GM18508 (cell line): ENCODE results near the gene KCNA4.
A peak's percentile ranks its signal among the peaks of the same experiment; 100 is the strongest.
"Not testable (repeated sequence)": the region's sequence is repeated elsewhere in the genome, so short reads cannot be mapped to it uniquely, and the experiment has no call there.

Experiments used
- ATAC-seq: cut with Tn5 transposase; IDR thresholded peaks from one replicate; pipeline ENCODE4 v1.9.1; 2021; ENCODE audit warnings: moderate number of reproducible peaks; ENCODE audit not compliant: insufficient read depth, unreplicated experiment

KCNA4 gene

DNA sequence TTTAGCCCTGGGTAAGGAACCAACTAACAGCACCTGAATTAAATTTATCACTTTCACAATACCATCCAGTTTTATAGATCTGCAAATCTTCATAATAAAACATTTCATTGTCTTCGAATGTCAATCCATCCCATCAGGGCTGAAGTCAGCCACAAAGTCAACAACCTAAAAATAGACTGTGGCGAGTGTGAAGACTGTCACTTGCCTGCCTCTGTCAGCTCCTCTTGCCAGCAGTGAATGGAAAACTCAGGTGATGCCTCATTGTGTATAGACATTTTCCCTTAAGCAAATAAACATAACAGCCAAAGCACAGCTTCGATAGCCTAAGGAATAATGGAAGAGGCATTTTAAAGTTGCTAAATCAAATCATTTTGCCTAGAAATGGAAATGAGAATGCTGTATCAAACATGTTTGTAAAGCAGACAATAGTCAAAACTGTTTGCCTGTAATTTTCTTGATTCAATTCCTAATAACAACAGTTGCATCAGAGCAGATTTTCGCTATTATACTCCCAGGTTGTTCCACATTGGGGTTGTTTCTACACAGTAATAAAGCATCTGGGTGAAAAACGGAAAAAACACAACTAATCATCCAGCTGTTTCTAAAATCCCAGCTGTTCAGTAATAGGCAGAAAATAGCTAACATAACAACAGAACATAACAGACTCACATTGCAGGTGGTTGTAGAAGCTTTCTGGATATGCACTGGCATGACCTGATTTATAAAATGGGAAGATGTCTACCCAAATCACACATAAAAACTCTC lies 15.7 kb downstream of the KCNA4 start:
- ATAC-seq = no peak

- peak; percentile 95 for ATAC-seq
Measured at GRCh38 chr11:29996016-29996415, 20.8 kb downstream of the KCNA4 start.

DNA sequence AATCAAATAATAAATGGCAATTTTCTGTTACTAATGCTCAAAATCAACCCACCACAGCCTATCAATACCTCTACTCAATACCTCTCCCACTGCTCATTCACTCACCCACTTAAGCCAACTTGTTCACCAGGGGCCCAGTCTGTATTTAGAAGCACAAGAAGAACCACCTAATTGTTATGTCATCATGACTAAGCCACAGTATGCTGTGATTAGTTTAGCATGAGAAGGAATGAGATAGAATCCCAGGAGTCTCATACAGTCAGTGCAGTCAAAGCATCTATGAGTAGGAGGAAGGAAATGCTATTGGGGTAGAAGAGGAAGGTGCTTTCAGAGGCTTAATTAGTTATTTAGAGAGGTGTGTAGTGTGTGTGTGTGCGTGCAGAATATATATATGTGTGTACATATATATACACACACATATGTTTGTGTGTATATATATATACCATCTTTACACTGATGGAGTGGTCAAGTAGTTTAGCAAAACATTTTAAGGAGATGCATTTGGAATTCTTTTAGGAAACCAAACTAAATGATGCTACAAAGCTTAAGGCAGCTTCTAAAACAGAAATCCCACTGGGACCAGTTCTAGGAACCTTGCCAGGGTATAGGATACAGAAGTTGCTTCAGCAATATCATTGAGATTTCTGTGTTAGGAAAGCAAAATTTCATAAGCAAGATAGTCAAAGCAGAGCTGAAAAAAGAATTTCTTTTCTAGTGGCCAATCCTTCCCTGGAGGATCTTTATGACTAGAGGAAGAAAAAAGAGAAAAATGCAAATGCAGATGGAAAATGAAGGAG lies 27.5 kb downstream of the KCNA4 start:
- no peak for ATAC-seq

GRCh38 chr11:29985248-29985647 lies 31.6 kb downstream of the KCNA4 start:
- ATAC-seq = no peak

DNA sequence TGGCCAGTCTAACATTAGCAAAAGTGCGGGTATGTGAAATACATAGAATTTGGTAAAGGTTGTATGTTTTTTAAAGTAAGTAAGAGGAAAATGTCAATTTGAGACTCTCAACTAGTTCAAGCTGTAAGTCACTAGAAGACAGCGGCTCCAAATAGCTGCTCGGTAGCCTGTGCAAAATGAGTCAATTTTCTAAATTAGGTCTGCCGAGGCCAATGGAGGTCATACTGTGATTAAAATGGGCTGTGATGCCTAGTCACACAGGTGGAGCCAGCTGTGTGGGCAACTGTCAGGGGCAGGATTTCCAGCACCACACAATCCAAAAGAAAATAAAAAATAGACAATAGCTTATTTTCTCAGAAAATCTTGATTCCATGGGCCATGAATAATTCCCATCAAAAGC lies 32.3 kb downstream of the KCNA4 start:
- no peak for ATAC-seq

- ATAC-seq = no peak
Measured at GRCh38 chr11:29978549-29978948, 38.3 kb downstream of the KCNA4 start.

DNA sequence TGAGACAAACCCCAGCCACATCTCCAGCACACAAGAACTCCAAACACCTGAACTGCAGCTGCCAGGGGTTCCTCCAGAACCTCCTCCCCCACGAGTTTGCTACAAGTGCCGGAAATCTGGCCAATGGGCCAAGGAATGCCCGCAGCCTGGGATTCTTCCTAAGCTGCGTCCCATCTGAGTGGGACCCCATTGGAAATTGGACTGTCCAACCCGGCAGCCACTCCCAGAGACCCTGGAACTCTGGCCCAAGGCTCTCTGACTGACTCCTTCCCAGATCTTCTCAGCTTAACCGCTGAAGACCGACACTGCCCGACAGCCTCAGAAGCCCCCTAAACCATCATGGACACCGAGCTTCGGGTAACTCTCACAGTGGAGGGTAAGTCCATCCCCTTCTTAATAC lies 41.2 kb downstream of the KCNA4 start:
- ATAC-seq = not testable (repeated sequence)

- ATAC-seq = no peak
Measured at GRCh38 chr11:29963796-29964195, 53.0 kb downstream of the KCNA4 start.

- ATAC-seq = no peak
Measured at GRCh38 chr11:29963036-29963435, 53.8 kb downstream of the KCNA4 start.

DNA sequence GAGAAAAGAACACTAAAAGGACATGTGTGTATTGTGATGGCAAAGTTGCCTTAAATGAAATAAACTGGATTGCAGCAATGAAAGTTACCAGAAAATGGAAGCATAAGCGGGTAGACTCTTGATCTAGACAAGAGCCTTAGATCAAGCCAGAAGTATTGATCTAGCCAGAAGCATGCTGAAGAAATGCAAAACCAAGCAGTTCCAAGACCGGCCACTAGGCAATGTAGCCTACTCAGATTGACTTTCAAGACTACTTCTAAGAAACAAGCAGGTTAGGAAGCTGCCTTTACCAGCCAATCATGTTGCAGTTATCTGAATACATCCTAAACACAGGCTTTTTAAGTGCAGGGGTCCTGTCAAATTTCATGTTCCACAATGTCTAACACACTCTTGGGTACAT lies 54.6 kb downstream of the KCNA4 start:
- ATAC-seq = peak; percentile 85
